IPS-NIHi7 (cell line): ENCODE results near the gene GTF3C2.

ENCODE experiments used
- DNase-seq: peaks from one replicate; pipeline ENCODE4 v3.0.0; 2012; ENCODE audit warnings: mixed read lengths; ENCODE audit errors: extremely low spot score

GTF3C2 gene, protein sequence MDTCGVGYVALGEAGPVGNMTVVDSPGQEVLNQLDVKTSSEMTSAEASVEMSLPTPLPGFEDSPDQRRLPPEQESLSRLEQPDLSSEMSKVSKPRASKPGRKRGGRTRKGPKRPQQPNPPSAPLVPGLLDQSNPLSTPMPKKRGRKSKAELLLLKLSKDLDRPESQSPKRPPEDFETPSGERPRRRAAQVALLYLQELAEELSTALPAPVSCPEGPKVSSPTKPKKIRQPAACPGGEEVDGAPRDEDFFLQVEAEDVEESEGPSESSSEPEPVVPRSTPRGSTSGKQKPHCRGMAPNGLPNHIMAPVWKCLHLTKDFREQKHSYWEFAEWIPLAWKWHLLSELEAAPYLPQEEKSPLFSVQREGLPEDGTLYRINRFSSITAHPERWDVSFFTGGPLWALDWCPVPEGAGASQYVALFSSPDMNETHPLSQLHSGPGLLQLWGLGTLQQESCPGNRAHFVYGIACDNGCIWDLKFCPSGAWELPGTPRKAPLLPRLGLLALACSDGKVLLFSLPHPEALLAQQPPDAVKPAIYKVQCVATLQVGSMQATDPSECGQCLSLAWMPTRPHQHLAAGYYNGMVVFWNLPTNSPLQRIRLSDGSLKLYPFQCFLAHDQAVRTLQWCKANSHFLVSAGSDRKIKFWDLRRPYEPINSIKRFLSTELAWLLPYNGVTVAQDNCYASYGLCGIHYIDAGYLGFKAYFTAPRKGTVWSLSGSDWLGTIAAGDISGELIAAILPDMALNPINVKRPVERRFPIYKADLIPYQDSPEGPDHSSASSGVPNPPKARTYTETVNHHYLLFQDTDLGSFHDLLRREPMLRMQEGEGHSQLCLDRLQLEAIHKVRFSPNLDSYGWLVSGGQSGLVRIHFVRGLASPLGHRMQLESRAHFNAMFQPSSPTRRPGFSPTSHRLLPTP

DNA sequence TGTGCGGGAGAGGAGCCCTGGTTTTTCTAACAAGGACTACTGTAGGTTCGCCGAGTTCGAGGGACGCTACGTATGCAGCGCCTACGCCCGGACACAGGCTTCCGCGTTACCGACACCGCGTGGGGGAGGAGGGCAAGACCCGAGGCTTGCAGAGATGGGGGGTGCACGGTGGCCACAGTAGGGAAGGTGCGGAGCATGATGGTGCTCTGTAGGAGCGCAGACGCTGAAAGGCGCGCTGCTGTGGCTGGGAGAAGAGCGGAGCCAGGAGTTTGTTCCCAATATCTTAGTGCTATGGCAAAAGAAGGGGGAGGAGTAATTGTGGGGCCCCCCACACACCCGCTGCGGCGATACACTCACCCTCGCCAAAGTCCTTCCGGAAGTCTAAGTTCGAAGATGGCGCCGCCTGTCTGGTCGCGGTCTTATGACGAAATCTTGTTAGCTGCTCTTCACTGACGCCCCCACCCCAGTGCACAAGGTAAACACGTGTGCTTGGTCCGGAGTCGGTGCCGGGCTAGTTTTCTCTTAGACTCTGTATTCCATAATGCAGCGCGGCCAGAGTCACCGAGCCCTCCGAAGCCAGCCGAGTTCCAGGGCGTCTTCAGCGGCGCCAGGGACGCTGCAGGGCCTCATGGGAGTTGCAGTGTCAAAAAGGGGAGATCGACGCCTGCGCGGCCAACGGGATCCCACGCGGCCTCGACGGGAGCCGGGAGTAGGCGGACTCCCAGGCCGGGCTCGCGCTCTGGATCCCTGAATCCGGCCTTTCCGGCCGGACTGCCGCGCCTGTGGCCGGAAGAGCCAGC, at the start of gene GTF3C2:
GTF3C2 (minus strand) TSS at position 383 of the 800 bp plus-strand sequence. CDS start 13,210 bp downstream, outside the sequence.
- peak; percentile 91 for DNase-seq

DNA sequence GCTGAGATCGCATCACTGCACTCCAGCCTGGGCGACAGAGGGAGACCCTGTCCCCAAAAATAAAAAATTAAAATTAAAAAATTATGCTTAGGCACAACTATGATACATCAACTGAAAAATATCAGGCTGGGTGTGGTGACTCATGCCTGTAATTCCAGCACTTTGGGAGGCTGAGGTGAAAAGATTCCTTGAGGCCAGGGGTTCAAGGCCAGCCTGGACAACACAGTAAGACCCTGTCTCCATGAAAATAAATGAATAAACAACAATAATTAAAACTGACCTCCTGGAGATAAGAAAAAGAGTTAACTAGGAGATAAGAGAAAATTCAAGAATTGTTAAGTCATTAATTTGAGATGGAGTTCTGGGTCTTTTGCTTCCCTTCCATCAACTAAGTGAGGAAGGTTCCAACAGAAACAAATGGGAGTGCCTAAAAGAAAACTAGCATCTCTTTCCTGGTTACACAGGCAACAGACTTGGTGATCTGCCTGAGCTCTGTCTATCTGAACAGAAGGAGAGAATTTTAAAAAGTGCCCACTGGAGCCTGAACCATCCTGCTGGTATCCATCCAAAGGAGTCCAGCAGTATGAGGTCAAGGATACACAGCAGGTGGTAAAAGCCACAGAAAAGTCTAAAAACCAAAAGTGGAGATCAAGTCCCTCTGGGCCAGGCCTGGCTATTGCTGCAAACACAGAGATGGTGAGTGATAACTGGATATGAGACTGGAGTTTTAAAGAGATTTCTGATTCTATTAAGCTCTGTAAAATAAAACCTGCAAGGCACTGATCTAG, 44.0 kb upstream of the GTF3C2 start:
- no peak for DNase-seq

DNA sequence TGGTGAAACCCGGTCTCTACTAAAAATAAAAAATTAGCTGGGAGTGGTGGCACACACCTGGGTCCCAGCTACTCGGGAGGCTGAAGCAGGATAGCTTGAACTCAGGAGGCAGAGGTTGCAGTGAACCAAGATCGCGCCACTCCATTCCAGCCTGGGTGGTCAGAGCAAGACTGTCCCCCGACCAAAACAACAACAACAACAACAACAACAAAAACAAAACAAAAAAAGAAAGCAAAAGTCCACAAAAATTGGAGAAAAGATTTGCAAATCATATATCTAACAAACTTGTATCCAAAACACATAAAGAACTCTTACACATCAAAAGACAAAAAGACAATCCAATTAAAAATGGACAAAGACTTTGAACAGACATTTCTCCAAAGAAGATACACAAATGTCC, 42.4 kb upstream of the GTF3C2 start:
- no peak for DNase-seq

DNA sequence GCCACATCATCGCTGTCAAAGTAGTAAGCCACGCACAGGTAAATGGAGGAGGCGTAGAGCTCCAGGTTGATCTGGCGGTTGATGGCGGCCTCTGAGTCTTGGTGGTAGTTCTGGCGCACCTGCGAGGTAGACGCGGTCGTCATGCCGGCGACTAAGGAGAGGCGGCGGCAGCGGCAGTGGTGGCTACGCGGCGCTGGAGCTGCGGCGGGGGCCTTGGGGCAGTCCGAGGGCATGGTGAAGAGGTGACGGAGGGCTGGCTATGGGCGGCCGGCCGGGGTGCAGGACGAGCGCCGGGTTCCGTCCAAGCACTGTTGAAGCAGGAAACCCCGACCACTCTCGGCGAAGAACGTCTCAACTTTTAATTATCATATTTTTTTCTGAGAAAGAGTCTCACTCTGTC, 36.7 kb upstream of the GTF3C2 start:
- no peak for DNase-seq

DNA sequence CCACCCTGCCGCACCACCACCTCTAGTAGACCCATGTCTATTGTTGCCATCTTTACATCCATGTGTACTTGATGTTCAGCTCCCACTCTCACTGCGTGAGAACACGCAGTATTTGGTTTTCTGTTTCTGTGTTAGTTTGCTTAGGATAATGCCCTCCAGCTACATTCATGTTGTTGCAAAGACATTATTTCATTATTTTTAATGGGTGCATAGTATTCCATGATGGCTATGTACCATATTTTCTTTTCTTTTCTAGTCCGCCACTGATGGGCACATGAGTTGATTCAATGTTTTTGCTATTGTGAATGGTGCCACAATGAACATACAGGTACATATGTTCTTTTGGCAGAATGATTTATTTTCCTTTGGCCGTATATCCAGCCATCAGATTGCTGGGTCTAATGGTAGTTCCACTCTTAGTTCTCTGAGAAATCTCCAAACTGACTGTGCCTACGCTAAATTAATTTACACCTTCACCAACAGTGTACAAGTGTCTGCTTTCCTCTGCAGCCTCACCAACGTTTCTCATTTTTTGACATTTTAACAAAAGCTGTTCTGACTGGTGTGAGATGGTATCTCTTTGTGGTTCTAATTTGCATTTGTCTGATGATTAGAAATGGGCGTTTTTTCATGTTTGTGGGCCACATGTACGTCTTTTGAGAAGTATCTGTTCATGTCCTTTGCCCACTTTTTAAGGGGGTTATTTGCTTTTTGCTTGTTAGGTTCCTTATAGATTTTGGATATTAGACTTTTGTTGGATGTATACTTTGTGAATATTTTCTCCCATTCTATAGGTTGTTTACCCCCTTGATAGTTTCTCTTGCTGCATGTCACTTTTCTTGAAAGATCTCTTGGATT, 34.5 kb upstream of the GTF3C2 start:
- DNase-seq: no peak

DNA sequence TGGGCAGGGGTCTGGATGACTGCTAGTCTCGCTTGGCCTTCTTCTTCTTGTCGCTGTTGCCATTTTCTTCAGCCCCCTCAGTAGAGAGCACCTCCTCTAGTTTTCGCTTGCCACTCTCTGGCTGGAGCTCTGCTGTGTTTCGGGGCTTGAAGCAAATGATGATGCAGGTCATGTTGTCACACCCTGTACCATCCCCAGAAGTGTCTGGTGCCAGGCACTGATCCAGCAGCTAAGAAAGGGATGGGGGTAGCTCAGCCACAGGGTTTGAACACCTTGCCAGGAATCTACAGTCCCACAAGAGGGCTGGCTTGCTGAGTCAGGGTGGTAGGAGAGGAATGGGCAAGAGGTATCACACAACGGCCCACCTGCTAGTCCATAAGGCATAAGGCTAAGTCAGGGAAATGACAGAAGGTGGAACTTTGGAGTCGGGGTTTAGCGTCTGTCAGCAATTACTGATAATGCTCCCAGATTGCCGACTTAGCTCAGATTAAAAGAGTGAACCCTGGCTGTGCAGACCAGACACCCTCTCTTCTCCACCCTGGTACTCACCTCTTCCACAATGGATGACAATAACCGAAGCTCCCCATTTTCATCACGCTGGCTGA, 25.1 kb upstream of the GTF3C2 start:
- no peak for DNase-seq

DNA sequence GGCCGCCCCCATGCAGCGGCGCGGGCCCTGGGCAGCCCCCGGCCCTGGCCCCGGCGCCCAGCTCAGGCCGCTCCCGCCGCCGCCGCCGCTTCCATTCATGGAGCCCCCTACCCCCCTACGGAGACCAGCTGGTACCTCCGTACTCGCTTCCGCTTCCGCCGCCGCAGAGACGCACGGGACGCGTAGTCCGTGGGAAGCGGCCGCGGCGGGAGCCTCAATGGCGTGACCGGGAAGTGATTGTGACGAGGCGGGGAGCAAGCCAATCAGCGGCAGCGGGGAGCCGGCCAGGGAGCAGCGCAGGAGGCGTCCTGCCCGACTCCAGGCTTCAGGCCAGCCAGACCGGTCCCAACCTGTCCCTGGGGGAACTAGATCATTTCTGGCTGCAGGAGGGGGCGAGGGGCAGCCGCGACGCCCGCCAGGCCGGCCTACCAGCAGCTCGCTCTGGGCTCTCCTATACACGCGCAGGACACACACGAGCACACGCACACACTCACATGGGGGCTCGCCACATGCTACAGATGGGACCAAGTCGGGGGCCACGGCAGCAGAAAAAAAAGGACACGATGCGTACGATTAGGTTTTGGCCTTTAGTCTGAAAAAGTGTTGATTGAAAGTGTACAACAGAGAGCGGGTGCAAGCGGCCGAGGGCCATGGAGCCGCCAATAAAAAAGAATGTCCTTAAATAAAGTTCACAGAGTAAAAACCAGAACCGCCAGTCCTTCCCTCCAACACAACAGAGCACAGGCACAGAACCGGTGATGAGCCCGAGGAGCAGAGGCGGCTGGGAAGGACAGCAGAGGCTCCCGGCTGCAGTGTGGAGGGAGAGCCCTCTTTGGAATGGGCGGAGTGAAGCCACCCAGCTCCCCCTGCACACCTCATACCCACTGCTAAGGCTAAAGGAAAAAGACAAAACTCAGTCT, 24.3 kb upstream of the GTF3C2 start, which contains the start of gene ZNF513:
ZNF513 (minus strand) TSS at position 109 of the 920 bp plus-strand sequence. CDS start 208 bp downstream, outside the sequence.
- DNase-seq: peak; percentile 97

DNA sequence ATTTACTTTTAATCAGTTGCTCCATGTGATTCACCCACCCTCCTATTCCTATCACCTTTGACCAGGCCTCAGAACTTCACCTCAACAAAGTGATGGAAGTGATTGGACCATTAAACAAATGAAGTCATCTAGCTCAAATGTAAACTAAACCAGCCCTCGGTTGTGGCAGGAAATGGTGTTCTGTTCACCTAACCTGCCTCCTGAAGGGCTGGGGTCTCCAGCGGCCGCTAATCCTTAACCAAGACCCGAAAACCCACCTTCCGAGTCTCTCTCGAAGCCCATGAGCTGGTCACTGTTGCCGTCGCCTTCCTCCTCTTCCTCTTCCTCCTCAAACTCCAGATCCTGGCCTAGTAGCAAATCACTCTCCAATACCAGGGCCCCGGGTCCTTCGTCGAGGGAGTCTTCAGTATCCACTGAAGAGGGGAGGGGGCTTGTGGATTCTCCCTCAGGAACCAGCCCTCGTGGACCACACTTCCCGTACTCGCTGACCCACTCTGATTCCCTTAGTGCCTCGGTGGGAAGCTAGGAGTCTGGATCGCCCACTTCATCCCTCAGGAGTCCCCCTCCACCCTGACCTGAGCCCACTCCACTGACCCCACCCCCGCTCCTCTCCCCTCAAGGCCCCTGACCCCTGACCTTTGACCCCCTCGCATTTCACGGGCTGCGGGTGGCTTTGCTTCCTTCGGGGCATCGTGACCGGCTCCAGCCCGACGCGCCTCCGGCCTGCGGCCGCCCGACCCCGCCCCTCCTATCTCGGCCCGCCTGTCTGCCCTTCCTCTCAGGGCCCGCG, 23.5 kb upstream of the GTF3C2 start:
- DNase-seq: no peak

DNA sequence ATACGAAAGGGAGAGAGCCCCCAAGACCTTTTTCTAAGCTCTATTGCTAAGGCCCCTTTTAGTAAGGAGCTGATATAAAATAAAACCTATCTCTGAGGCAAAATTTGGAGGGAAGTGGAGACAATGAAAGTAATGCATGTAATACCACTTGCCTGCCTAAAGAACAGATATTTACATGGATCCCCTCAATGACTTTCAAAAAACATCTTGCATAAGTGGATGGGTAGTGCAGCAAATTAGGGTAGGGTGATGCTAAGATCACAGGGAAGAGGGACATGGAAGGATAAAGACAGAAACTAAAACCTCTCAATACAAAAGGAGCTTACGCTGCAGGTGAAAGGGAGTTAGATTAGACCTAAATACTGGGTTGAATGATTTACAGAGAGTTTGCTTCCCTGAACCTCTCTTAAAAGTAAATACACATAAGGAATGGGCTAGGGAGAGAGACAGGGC, 22.8 kb upstream of the GTF3C2 start:
- no peak for DNase-seq

DNA sequence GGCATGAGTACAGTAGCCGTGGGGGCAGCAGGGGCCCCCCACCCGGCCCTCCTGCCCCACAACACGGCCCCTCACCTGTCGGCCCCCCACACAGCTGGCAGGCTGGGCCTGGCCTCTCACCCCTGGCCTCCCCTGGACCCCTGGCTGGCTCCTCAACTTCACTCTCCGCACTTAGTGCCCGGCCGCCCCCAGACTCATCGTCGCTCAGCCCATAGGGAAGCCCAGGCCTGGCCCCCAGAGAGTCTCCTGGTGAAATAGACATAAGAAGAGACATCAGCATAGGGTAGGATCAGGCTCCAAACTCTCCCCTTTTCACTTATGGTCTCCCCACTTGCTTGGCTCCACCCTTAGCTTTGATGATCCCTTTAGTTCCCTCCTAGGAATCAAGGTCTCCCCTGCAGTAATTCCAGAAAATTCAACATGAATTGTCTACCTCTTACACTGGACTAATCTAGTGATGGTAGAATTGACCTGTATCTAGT, 22.3 kb upstream of the GTF3C2 start:
- DNase-seq: no peak

DNA sequence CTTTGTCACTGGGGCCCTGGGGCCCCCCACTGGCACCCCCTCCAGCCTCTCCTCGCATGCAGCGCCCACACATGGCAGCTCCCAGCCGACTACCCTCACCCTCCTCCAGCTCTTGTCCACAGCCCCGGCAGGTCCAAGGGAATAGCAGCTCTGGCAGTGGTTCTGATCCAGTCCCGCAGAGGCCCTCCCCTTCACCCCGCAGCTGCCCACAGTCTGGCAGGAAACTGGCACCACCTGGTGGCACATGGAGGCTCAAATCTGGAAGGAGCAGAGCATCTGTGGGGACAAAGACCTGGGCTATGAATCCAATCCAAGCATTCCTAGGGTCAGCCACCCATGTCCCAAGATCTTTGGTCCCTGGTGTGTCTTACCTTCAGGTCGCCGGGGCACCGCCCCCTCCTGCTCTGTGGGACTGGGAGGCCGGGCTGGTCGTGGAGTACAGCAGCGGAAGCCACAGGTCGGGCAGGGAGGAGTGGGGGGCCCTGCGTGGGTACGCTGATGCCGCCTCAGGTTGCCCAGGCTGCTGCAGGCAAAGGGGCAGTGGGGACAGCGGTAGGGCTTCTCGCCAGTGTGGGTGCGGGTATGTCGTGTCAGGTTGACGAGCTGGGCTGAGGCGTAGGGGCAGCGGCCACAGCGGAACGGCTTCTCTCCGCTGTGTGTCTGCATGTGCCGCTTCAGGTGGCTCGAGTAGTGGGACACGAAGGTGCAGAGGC, 21.7 kb upstream of the GTF3C2 start:
- DNase-seq: no peak

DNA sequence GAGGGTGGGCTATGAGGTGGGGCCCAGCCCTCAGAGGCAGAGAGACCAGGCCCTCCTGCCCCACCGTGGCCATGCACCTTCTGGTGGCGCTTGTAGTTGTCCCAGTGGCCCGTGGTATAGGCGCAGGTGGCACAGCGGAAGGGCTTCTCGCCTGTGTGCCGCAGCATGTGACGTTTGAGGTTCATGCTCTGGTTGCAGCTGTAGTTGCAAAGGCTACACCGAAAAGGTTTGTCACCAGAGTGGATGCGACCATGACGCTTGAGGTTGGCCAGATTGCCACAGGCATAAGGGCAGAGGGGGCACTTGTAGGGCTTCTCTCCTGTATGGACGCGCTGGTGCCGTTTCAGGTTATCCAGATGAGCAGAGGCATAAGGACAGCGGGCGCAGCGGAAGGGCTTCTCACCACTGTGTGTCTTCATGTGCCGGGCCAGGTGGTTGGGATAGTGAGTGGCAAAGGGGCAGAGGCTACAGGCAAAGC, 21.1 kb upstream of the GTF3C2 start:
- no peak for DNase-seq

DNA sequence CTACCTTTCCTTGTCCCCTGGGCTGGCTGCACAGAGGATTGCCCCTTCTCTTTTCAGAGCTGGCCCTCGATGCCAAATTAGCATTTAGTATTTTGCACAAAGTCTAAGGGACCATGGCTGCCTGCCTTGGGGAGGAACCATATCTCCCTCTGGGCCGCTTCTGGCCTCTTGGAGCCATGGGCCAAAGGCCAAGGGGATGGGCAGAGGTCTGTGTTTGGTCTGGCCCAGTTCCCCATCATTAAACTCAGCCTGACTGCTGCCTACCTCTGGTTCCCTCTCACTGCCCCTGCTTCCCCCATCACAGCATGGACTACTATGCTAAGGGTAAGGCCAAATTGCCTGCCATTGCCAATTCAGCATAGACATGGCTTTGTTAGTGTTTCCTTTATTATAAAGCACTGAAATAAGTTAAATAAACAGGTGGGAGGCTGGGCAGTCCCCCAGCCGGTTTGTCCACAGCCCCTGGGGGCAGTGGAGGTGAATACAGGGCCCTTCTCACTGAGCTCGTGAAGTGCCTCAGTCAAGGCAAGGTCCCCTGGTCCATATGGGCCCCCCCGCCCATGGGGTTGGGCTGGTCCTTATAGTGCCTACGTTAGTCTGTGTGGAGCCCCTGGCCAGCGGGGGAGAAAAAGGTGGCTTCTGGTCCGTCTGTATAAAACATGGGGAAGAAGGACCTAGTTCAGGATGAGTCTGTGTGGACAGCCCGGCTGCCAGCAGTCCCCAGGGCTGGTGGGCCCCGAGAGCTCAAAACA, 20.5 kb upstream of the GTF3C2 start:
- no peak for DNase-seq

DNA sequence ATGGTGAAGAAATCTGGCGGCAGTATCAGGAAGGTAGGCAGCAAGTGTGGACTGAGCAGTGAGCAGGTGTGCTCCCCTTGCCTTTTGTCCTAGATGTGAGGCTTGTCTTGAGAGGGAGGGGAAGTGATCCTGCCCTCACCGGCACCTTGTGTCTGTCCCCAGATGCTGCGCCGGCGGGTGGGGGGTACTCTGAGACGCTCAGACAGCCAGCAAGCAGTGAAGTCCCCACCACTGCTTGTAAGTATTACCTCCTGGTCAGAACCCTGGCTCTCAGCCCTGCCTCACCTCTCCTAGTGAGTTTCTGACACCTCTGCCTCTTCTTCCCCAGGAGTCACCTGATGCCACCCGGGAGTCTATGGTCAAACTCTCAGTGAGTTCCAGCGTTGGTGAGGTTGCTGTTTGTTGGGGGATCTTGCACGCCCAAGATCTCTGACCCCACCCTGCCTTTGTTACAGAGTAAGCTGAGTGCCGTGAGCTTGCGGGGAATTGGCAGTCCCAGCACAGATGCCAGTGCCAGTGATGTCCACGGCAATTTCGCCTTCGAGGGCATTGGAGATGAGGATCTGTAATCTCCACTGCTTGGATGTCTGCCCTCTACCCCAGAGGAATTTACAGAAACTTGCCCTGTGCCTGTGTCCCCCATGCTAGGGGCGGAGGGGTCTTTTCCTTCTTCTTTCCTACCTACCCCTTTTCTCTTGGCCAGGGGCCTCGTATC, 19.7 kb upstream of the GTF3C2 start:
- DNase-seq: no peak

DNA sequence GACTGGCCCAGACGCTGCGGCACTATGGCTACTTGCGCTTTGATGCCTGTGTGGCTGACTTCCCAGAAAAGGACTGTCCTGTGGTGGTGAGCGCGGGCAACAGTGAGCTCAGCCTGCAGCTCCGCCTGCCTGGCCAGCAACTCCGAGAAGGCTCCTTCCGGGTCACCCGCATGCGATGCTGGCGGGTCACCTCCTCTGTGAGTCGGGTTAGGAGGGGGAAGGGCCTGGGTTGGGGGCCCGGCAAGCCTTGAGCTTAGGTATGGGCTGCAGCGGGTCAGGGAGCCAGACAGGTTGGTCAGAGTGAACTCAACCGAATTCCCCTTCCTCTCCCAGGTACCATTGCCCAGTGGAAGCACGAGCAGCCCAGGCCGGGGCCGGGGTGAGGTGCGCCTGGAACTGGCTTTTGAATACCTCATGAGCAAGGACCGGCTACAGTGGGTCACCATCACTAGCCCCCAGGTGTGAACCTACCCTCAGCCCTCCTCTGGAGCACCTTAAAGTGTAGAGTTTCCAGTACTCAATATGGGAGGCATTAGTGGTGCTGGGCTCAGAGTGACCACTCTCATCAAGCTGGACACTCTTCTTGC, 19.0 kb upstream of the GTF3C2 start:
- DNase-seq: no peak
